ENCODE data around the gene SAMD11. TPM values are rescaled to one million over a fixed set of nuclear protein-coding genes. Genes with fewer than 3 reads are reported as not detected.
"Not testable (repeated sequence)": the region's sequence is repeated elsewhere in the genome, so short reads cannot be mapped to it uniquely, and the experiment has no call there.

The SAMD11 gene
- total RNA-seq, 2 donors from 2014 or later = 4.5 to 61.6 TPM

- no peak overlapping the region for H3K27ac ChIP-seq
- H3K27me3 ChIP-seq (replicated peaks; ENCODE audit: insufficient read depth) = no peaks in the 10 kb centered on the region
- no peaks in the 10 kb centered on the region for H3K4me1 ChIP-seq (replicated peaks)
- DNase-seq (ENCODE audit: low spot score) = no peak
- no peaks in the 10 kb centered on the region for H3K9me3 ChIP-seq
- TF ChIP-seq POLR2A (IDR thresholded peaks at IDR 0.05) (no peak), POLR2AphosphoS5 (IDR thresholded peaks at IDR 0.05) (no peak)
- TF ChIP-seq, protein P1, sequence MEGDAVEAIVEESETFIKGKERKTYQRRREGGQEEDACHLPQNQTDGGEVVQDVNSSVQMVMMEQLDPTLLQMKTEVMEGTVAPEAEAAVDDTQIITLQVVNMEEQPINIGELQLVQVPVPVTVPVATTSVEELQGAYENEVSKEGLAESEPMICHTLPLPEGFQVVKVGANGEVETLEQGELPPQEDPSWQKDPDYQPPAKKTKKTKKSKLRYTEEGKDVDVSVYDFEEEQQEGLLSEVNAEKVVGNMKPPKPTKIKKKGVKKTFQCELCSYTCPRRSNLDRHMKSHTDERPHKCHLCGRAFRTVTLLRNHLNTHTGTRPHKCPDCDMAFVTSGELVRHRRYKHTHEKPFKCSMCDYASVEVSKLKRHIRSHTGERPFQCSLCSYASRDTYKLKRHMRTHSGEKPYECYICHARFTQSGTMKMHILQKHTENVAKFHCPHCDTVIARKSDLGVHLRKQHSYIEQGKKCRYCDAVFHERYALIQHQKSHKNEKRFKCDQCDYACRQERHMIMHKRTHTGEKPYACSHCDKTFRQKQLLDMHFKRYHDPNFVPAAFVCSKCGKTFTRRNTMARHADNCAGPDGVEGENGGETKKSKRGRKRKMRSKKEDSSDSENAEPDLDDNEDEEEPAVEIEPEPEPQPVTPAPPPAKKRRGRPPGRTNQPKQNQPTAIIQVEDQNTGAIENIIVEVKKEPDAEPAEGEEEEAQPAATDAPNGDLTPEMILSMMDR (IDR thresholded peaks at IDR 0.05) = no peak
- intact Hi-C loops (cut with DNase I) = no loop called here
- no peak overlapping the region for H3K4me3 ChIP-seq
- no peaks in the 10 kb centered on the region for H3K36me3 ChIP-seq
- WGBS = 93% methylated on average over 11 of the region's 11 CpGs
Measured at GRCh38 chr1:886760-887159, 37.0 kb upstream of the SAMD11 start.

DNA sequence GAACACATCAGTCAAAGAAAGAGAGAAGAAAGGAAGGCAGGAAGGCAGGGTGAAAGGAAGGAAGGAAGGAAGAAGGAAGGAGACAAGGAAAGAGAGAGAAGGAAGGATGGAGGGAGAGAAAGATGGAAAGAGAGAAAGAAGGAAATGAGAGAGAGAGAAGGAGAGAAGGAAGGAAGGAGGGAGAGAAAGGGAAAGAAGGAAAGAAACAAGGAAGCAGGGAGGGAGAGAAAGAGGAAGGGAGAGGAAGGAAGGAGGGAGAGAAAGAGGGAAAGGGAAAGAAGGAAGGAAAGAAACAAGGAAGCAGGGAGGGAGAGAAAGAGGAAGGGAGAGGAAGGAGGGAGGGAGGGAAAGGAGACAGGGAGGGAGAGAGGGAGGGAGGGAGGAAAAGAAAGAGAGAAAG lies 35.4 kb upstream of the SAMD11 start:
- Histone ChIP-seq H3K4me3 (no peak overlapping the region), H3K9me3 (no peaks in the 10 kb centered on the region), H3K36me3 (no peaks in the 10 kb centered on the region), H3K4me1 (replicated peaks) (no peaks in the 10 kb centered on the region), H3K27ac (no peak overlapping the region), H3K27me3 (replicated peaks; ENCODE audit: insufficient read depth) (no peaks in the 10 kb centered on the region)
- TF ChIP-seq POLR2AphosphoS5 (IDR thresholded peaks at IDR 0.05) (no peak), POLR2A (IDR thresholded peaks at IDR 0.05) (no peak)
- TF ChIP-seq, protein P1 (IDR thresholded peaks at IDR 0.05) = no peak
- no peak for DNase-seq (ENCODE audit: low spot score)
- intact Hi-C loops (cut with DNase I) = no loop called here

DNA sequence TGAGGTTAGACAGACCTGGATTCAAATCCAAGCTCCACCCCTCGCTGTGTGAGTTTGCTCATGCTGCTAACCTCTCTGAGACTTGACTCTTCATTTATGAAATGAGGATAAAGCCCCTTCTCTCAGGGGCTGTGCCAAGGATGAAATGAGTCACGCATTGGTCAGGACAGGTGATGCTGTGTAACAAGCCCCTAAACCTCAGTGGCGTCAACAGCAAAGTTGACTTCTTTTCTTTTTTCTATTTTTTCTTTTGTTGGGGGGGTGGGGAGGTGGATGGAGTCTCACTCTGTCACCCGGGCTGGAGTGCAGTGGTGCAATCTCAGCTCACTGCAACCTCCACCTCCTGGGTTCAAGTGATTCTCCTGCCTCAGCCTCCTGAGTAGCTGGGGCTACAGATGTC lies 33.9 kb upstream of the SAMD11 start:
- DNase-seq (ENCODE audit: low spot score); H3K27ac ChIP-seq; H3K36me3 ChIP-seq; H3K4me1 ChIP-seq (replicated peaks); intact Hi-C loops (cut with DNase I); H3K27me3 ChIP-seq (replicated peaks; ENCODE audit: insufficient read depth); H3K4me3 ChIP-seq; H3K9me3 ChIP-seq: not testable (repeated sequence)
- 82% methylated on average over 4 of the region's 4 CpGs for WGBS

GRCh38 chr1:890234-890633 lies 33.5 kb upstream of the SAMD11 start:
- H3K27ac ChIP-seq; H3K36me3 ChIP-seq; H3K27me3 ChIP-seq (replicated peaks; ENCODE audit: insufficient read depth); DNase-seq (ENCODE audit: low spot score); H3K4me1 ChIP-seq (replicated peaks); intact Hi-C loops (cut with DNase I); H3K9me3 ChIP-seq; H3K4me3 ChIP-seq: not testable (repeated sequence)
- 82% methylated on average over 9 of the region's 9 CpGs for WGBS

DNA sequence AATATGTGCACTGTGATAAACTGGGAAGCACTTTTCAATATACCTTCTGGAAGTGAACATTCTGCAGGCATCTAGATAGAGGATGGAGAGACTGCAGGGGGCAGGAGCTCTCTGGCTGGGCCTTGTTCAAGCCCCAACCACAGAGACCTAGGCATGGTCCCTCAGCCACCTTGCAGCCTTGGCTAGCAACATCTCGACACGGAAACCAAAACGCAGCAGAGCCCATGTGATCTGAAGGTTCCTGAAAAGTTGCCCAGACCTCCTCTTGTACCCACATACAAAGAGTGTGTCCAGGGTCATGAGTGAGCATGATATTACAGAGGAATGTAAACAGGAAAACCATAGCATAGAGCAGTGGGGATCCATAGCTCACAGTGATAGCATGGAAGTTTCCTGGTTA lies 33.1 kb upstream of the SAMD11 start:
- no peak for TF ChIP-seq POLR2A (IDR thresholded peaks at IDR 0.05)
- TF ChIP-seq, protein P1 (IDR thresholded peaks at IDR 0.05) = no peak
- no peak for TF ChIP-seq POLR2AphosphoS5 (IDR thresholded peaks at IDR 0.05)
- H3K4me1 ChIP-seq (replicated peaks) = no peaks in the 10 kb centered on the region
- DNase-seq (ENCODE audit: low spot score) = no peak
- no peaks in the 10 kb centered on the region for H3K36me3 ChIP-seq
- WGBS = 50% methylated on average over 3 of the region's 3 CpGs
- H3K4me3 ChIP-seq = no peak overlapping the region
- intact Hi-C loops (cut with DNase I) = no loop called here
- H3K9me3 ChIP-seq = no peaks in the 10 kb centered on the region
- no peak overlapping the region for H3K27ac ChIP-seq
- H3K27me3 ChIP-seq (replicated peaks; ENCODE audit: insufficient read depth) = no peaks in the 10 kb centered on the region

DNA sequence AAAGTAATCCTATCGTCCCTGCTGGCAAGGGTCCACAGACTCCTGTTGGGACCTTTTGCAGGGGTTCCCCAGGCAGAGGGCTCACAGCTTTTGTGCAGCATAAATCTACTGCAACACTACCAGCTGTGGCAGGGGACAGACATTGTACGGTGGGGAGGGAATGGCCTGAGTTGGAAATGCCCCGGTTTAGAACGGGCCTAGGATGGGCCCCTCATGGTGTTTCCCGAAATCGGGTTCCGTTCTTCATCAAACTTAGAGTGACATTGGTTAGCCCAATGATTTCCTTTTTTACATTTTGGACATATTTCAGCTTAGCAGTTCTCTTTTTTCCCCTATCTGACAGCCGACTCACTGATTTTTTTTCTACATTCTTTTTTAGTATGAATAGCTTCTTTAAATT lies 26.5 kb upstream of the SAMD11 start:
- no peak overlapping the region for H3K4me3 ChIP-seq
- WGBS = 57% methylated on average over 8 of the region's 8 CpGs
- no peaks in the 10 kb centered on the region for H3K27me3 ChIP-seq (replicated peaks; ENCODE audit: insufficient read depth)
- H3K4me1 ChIP-seq (replicated peaks) = no peaks in the 10 kb centered on the region
- TF ChIP-seq POLR2A (IDR thresholded peaks at IDR 0.05) = no peak
- no peak for TF ChIP-seq POLR2AphosphoS5 (IDR thresholded peaks at IDR 0.05)
- TF ChIP-seq, protein P1 (IDR thresholded peaks at IDR 0.05) = no peak
- H3K36me3 ChIP-seq = no peaks in the 10 kb centered on the region
- H3K9me3 ChIP-seq = no peaks in the 10 kb centered on the region
- DNase-seq (ENCODE audit: low spot score) = no peak
- H3K27ac ChIP-seq = no peak overlapping the region
- intact Hi-C loops (cut with DNase I) = no loop called here

- H3K27ac ChIP-seq; H3K9me3 ChIP-seq; H3K27me3 ChIP-seq (replicated peaks; ENCODE audit: insufficient read depth); intact Hi-C loops (cut with DNase I); H3K4me1 ChIP-seq (replicated peaks); H3K4me3 ChIP-seq; H3K36me3 ChIP-seq; DNase-seq (ENCODE audit: low spot score): not testable (repeated sequence)
- WGBS = 76% methylated on average over 17 of the region's 17 CpGs
Measured at GRCh38 chr1:897951-898350, 25.8 kb upstream of the SAMD11 start.

Measured in prostate gland (tissue), 2 donors.